IMR-90 (cell line): ENCODE measurements around the gene SBF2. TPM values are rescaled to one million over a fixed set of nuclear protein-coding genes. Genes with fewer than 3 reads are reported as not detected.
A peak's percentile ranks its signal among the peaks of the same experiment; 100 is the strongest.

Source experiments
- ATAC-seq: fragments of 200-7000 bp; cut with Tn5 transposase; 2 replicates; pipeline ENCODE4 v1.9.1; 2020; ENCODE audit warnings: low read depth, mild to moderate bottlenecking, moderate library complexity
- BruUV-seq: library from RNA; stranded (reverse); fragments of 400-500 nt; replicated peaks from 2 replicates; lab custom pipeline; 2021; lab: Mats Ljungman, UMichigan
- CTCF ChIA-PET: fragments of 300-600 bp; formaldehyde crosslinking; extraction: SDS; loops from one replicate; lab custom pipeline; 2021; ENCODE audit warnings: antibody characterized with exemption; lab: Yijun Ruan, JAX
- POLR2A ChIA-PET: fragments of 300-600 bp; sonication (Branson Sonifier 250); formaldehyde crosslinking; loops from one replicate; lab custom pipeline; 2022; ENCODE audit warnings: antibody characterized with exemption; ENCODE audit not compliant: unreplicated experiment; lab: Charles Lee
- DNase-seq: peaks from one replicate; pipeline ENCODE4 v3.0.0; 2013
- H2AFZ ChIP-seq: replicated peaks from 2 replicates; pipeline ENCODE3; 2013; ENCODE audit warnings: low read length, mild to moderate bottlenecking; ENCODE audit not compliant: poor library complexity
- H2AK5ac ChIP-seq: 2 replicates; pipeline ENCODE4 v1.6.1; 2013; ENCODE audit warnings: low read depth, low read length, inconsistent platforms
- H2AK9ac ChIP-seq: replicated peaks from 2 replicates; pipeline ENCODE3; 2013; ENCODE audit warnings: mild to moderate bottlenecking, low read depth, low read length, moderate library complexity; ENCODE audit not compliant: poor library complexity
- H2BK120ac ChIP-seq: 2 replicates; pipeline ENCODE4 v1.6.1; 2013; ENCODE audit warnings: low read depth, low read length, inconsistent platforms
- H2BK15ac ChIP-seq: 3 replicates; pipeline ENCODE4 v1.6.1; 2013; ENCODE audit warnings: low read depth, low read length, inconsistent platforms
- H2BK20ac ChIP-seq: 2 replicates; pipeline ENCODE4 v1.6.1; 2013; ENCODE audit warnings: low read depth, mild to moderate bottlenecking, inconsistent platforms, low read length, moderate library complexity
- H2BK5ac ChIP-seq: 2 replicates; pipeline ENCODE4 v1.6.1; 2013; ENCODE audit warnings: mild to moderate bottlenecking, low read depth, low read length, inconsistent platforms; ENCODE audit not compliant: poor library complexity, severe bottlenecking
- H3K14ac ChIP-seq: replicated peaks from 2 replicates; pipeline ENCODE4 v1.6.1; 2013; ENCODE audit warnings: low read depth, low read length, inconsistent platforms
- H3K18ac ChIP-seq: 2 replicates; pipeline ENCODE4 v1.6.1; 2013; ENCODE audit warnings: low read depth, low read length, control low read depth
- H3K23ac ChIP-seq: 2 replicates; pipeline ENCODE4 v1.6.1; 2013; ENCODE audit warnings: low read depth, low read length, inconsistent platforms
- H3K27ac ChIP-seq: 2 replicates; pipeline ENCODE4 v1.5.1; 2013; ENCODE audit warnings: mild to moderate bottlenecking, control low read depth, low read length; ENCODE audit not compliant: insufficient read depth
- H3K27me3 ChIP-seq: 2 replicates; pipeline ENCODE4 v1.6.1; 2013; ENCODE audit warnings: low read length; ENCODE audit not compliant: control insufficient read depth, insufficient read depth
- H3K36me3 ChIP-seq: 2 replicates; pipeline ENCODE4 v1.6.1; 2013; ENCODE audit warnings: low read length, mixed read lengths; ENCODE audit not compliant: control insufficient read depth, insufficient read depth
- H3K4ac ChIP-seq: 2 replicates; pipeline ENCODE4 v1.6.1; 2013; ENCODE audit warnings: low read depth, low read length, inconsistent platforms
- H3K4me1 ChIP-seq: 2 replicates; pipeline ENCODE4 v1.6.1; 2013; ENCODE audit warnings: low read length, mixed read lengths; ENCODE audit not compliant: control insufficient read depth, insufficient read depth
- H3K4me2 ChIP-seq: 2 replicates; pipeline ENCODE4 v1.6.1; 2013; ENCODE audit warnings: low read depth, mild to moderate bottlenecking, control low read depth, low read length, moderate library complexity
- H3K4me3 ChIP-seq: 2 replicates; pipeline ENCODE4 v1.5.1; 2013; ENCODE audit warnings: low read depth, mild to moderate bottlenecking, control low read depth, low read length, moderate library complexity; ENCODE audit not compliant: insufficient read depth
- H3K56ac ChIP-seq: 2 replicates; pipeline ENCODE4 v1.6.1; 2013; ENCODE audit warnings: low read length, inconsistent platforms; ENCODE audit not compliant: insufficient read depth; ENCODE audit errors: extremely low read depth
- H3K79me1 ChIP-seq, 2 experiments: 2 replicates each; pipeline ENCODE4 v1.6.1; 2013; ENCODE audit warnings: low read length in 2 of 2, inconsistent platforms in 1 of 2, low read depth in 1 of 2
- H3K9ac ChIP-seq: 2 replicates; pipeline ENCODE4 v1.6.1; 2013; ENCODE audit warnings: low read depth, low read length, control low read depth
- H3K9me1 ChIP-seq: 2 replicates; pipeline ENCODE4 v1.6.1; 2013; ENCODE audit warnings: low read length, inconsistent platforms; ENCODE audit not compliant: insufficient read depth
- H3K9me3 ChIP-seq: 2 replicates; pipeline ENCODE4 v1.6.1; 2013; ENCODE audit warnings: low read length; ENCODE audit not compliant: control insufficient read depth, insufficient read depth
- H4K20me1 ChIP-seq: 2 replicates; pipeline ENCODE4 v1.6.1; 2013; ENCODE audit warnings: low read length, inconsistent platforms; ENCODE audit not compliant: insufficient read depth
- H4K5ac ChIP-seq: 2 replicates; pipeline ENCODE4 v1.6.1; 2013; ENCODE audit warnings: mild to moderate bottlenecking, low read depth, low read length, control low read depth
- H4K8ac ChIP-seq, 2 experiments: 2 replicates each; pipeline ENCODE4 v1.6.1; 2013; ENCODE audit warnings: low read depth in 2 of 2, low read length in 2 of 2, control low read depth in 1 of 2, inconsistent platforms in 1 of 2
- H4K91ac ChIP-seq: 2 replicates; pipeline ENCODE4 v1.6.1; 2013; ENCODE audit warnings: low read depth, low read length, inconsistent platforms; ENCODE audit not compliant: insufficient read depth
- BHLHE40 ChIP-seq: fragments of 150-350 bp; IDR thresholded peaks from 2 replicates; pipeline ENCODE4 v1.6.1; 2016; ENCODE audit warnings: mild to moderate bottlenecking, low read depth, low read length
- CEBPB ChIP-seq: IDR thresholded peaks from 2 replicates; pipeline ENCODE4 v1.6.1; 2012; ENCODE audit warnings: low read depth, low read length, improper control_type of control experiment
- CHD1 ChIP-seq: IDR thresholded peaks from 2 replicates; pipeline ENCODE4 v1.6.1; 2012; ENCODE audit warnings: low read depth, low read length, improper control_type of control experiment
- FOS ChIP-seq: fragments of 150-350 bp; IDR thresholded peaks from 2 replicates; pipeline ENCODE4 v1.6.1; 2016; ENCODE audit warnings: low read depth, low read length
- MAZ ChIP-seq: IDR thresholded peaks from 2 replicates; pipeline ENCODE4 v1.6.1; 2012; ENCODE audit warnings: low read depth, mild to moderate bottlenecking, low read length, improper control_type of control experiment, moderate library complexity, borderline replicate concordance
- NFE2L2 ChIP-seq: fragments of 150-350 bp; IDR thresholded peaks from 2 replicates; pipeline ENCODE4 v1.6.1; 2016; ENCODE audit warnings: low read depth, mild to moderate bottlenecking, low read length
- POLR2A ChIP-seq: IDR thresholded peaks from 2 replicates; pipeline ENCODE4 v1.6.1; 2012; ENCODE audit warnings: mild to moderate bottlenecking, low read depth, low read length
- RAD21 ChIP-seq: IDR thresholded peaks from 2 replicates; pipeline ENCODE4 v1.6.1; 2012; ENCODE audit warnings: low read length, improper control_type of control experiment
- RCOR1 ChIP-seq: IDR thresholded peaks from 2 replicates; pipeline ENCODE4 v1.6.1; 2012; ENCODE audit warnings: mild to moderate bottlenecking, low read length, improper control_type of control experiment; ENCODE audit not compliant: insufficient replicate concordance
- RFX5 ChIP-seq: IDR thresholded peaks from 2 replicates; pipeline ENCODE4 v1.8.0; 2012; ENCODE audit warnings: low read depth, mild to moderate bottlenecking, low read length, moderate library complexity
- SMC3 ChIP-seq: fragments of 150-350 bp; IDR thresholded peaks from 2 replicates; pipeline ENCODE4 v1.6.1; 2016; ENCODE audit warnings: low read depth, mild to moderate bottlenecking, antibody characterized with exemption, low read length, moderate library complexity
- WGBS, 2 experiments: methylation state at CpG; one replicate each; pipeline versions ENCODE4 v1.1.5 to v1.1.7; 2013; ENCODE audit warnings: missing lambda C conversion rate in 2 of 2; ENCODE audit not compliant: insufficient read length in 1 of 2; ENCODE audit errors: extremely low coverage in 2 of 2; 5-methylcytosine and 5-hydroxymethylcytosine counted together
- dilution Hi-C: fragments of 300-500 bp; cut with HindIII; formaldehyde crosslinking; loops from one replicate; pipeline ENCODE4 v1.14.3; 2018; ENCODE audit warnings: low sequenced_read_pairs; ENCODE audit not compliant: unreplicated experiment
- in situ Hi-C: fragments of 300-500 bp; cut with MboI; formaldehyde crosslinking; loops from 3 replicates; pipeline ENCODE4 v1.14.3; 2019; ENCODE audit warnings: low sequenced_read_pairs, inconsistent platforms, mixed read lengths
- intact Hi-C: fragments of 100-400 bp; cut with micrococcal nuclease; formaldehyde crosslinking; loops from 2 replicates; pipeline ENCODE4 v1.10.0; 2022
- polyA plus RNA-seq, 3 experiments: library from polyadenylated mRNA; depleted of rRNA; stranded (reverse); fragments of >200 nt; gene quantifications; 2 replicates each; pipeline ENCODE4 v1.2.3, GENCODE V29; 2012; ENCODE audit warnings: low replicate concordance in 1 of 3
- total RNA-seq: library from RNA; depleted of rRNA; stranded (reverse); fragments of >200 nt; gene quantifications from 2 replicates; pipeline ENCODE4 v1.2.3, GENCODE V29; 2012
- TF ChIP-seq, protein P1 (sequence below): fragments of 150-350 bp; IDR thresholded peaks from 2 replicates; pipeline ENCODE4 v1.6.1; 2016; ENCODE audit warnings: low read depth, mild to moderate bottlenecking, low read length, moderate library complexity, borderline replicate concordance

The SBF2 gene
- total and polyA plus RNA-seq, 2 of the 4 experiments (the other 2 are of a cell fraction): 23.8 to 51.8 TPM

DNA sequence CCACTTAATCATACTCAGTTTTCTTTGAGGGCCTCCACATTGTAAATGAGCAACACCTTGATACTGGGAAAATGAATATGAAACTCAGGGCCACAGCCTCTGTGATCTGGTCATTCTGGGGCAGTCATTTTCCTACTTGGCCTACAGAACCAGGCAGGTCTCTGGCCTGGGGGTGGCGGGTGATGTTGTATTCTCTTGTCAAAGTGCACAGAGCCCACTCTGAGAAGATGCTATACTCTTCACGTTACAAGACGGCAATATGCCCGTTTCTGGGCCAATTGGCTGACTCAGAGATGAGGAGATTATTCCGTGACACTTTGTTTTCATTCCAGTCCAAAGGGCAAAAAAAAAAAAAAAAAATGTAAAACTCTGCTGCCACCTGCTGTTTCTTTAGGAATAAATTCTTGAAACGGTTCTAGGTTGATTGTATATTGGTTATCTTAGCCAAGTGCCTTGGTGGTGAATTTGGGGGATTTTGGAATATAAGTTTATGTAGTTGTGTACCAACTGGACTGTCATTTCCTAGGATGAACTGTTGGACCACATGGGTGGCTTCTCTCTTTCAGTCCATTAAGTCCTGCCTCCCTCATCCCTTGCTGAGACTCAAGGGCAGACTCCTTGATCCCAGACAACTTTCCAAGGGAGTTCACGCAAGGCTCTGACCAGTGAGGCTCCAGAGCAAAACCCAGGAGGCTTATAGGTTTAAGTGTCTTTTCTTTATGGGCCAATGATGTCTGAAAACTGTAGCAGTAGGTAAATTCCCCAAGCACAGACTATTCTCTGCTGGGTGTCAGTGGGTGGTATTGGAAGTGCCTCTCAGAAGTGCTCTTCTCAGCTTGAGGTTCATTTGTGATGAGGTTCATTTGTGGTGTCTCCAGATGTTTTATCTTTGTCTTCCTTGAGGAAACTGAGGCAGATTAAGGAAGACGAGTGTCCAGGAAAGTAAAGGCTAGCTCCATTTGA is 29.1 kb upstream of the SBF2 start (continued):
- no peak for TF ChIP-seq CEBPB
- no peak for TF ChIP-seq RFX5
- no peak for TF ChIP-seq POLR2A
- TF ChIP-seq SMC3: peak; percentile 68
- TF ChIP-seq FOS: peak; percentile 83

DNA sequence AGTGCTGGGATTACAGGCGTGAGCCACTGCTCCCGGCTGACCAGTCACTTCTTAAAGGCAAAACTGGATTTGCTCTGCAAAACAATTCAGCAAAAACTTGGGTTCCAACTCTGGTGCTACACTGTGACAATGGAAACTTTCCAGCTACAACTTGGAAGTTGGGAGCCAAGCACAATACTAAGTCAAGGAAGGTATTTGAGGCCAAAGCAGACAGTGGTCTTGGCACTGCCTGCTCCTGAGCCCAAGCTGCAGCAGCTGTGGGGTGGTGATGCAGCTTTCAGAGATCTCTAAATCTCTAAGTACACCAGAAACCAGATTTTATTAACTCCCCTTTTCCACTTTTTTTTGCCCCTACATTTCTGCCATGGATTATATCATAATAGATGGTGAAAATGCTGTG is 28.4 kb upstream of the SBF2 start:
- no TSS peak for BruUV-seq
- Histone ChIP-seq H4K91ac (peak overlapping the region; percentile 72), H3K27me3 (no peaks in the 10 kb centered on the region), H3K9me1 (peaks cover 24% of the 10 kb centered on the region), H3K18ac (peak overlapping the region; percentile 89), H2BK120ac (peak overlapping the region; percentile 91), H2BK15ac (peak overlapping the region; percentile 69; the same call in 1 of the 3 replicates), H3K4me2 (no peak overlapping the region), H3K56ac (peak overlapping the region; percentile 42; the same call in 1 of the 2 replicates), H3K14ac (peak overlapping the region; percentile 77; the same call in 1 of the 2 replicates), H3K9me3 (no peaks in the 10 kb centered on the region), H3K23ac (peak overlapping the region; percentile 90), H3K79me1 (peaks cover 0 to 14% of the 10 kb centered on the region in 2 experiments; a peak in 2 of 4 replicates), H3K36me3 (no peaks in the 10 kb centered on the region), H2AK9ac (no peak overlapping the region), H4K5ac (peak overlapping the region; percentile 82), H2AK5ac (peak overlapping the region; percentile 96), H3K9ac (peak overlapping the region; percentile 41), H2AFZ (peak overlapping the region; percentile 4), H4K8ac (peak overlapping the region; percentile 64 to 85), H2BK20ac (peak overlapping the region; percentile 89), H3K4me1 (peaks cover 40% of the 10 kb centered on the region), H3K4me3 (no peak overlapping the region), H3K4ac (peak overlapping the region; percentile 91), H3K27ac (peak overlapping the region; percentile 68), H2BK5ac (peak overlapping the region; percentile 62), H4K20me1 (no peaks in the 10 kb centered on the region)
- POLR2A ChIA-PET: no interaction called here
- CTCF ChIA-PET: no interaction called here
- in situ Hi-C loops (loop anchor here (5.0 to 25.0 kb wide), 2 partner anchors 560 to 710 kb away; no protein-coding TSS in a partner anchor), intact Hi-C loops (loop anchor here (2.0 to 10.0 kb wide), 3 partner anchors 202 to 708 kb away; no protein-coding TSS in a partner anchor), dilution Hi-C loops (no loop called here)
- 69% methylated on average over 2 of the region's 2 CpGs; no CpG with 5 or more reads in 1 of the 2 experiments for WGBS, 2 experiments
- DNase-seq (no peak), ATAC-seq (no peak)
- TF ChIP-seq, protein P1, sequence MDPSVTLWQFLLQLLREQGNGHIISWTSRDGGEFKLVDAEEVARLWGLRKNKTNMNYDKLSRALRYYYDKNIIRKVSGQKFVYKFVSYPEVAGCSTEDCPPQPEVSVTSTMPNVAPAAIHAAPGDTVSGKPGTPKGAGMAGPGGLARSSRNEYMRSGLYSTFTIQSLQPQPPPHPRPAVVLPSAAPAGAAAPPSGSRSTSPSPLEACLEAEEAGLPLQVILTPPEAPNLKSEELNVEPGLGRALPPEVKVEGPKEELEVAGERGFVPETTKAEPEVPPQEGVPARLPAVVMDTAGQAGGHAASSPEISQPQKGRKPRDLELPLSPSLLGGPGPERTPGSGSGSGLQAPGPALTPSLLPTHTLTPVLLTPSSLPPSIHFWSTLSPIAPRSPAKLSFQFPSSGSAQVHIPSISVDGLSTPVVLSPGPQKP: no peak
- no peak for TF ChIP-seq FOS
- TF ChIP-seq SMC3: no peak
- no peak for TF ChIP-seq RCOR1
- no peak for TF ChIP-seq NFE2L2
- TF ChIP-seq MAZ: no peak
- no peak for TF ChIP-seq RAD21
- TF ChIP-seq CHD1: no peak
- no peak for TF ChIP-seq POLR2A
- TF ChIP-seq RFX5: no peak
- TF ChIP-seq BHLHE40: no peak
